Stimulated activated CD8-positive, alpha-beta memory T cell treated with anti-CD3 and anti-CD28 coated beads, Interleukin-12 subunit alpha, Interleukin-12 subunit beta, amount 100 ng/mL, for 1 hour (primary cell): ENCODE results near the gene MTLN.
"Not testable (repeated sequence)": the region's sequence is repeated elsewhere in the genome, so short reads cannot be mapped to it uniquely, and the experiment has no call there.

Experiments
- DNase-seq: peaks from one replicate; pipeline ENCODE4 v3.0.0-alpha.2; 2020; ENCODE audit warnings: low read depth

The MTLN gene

DNA sequence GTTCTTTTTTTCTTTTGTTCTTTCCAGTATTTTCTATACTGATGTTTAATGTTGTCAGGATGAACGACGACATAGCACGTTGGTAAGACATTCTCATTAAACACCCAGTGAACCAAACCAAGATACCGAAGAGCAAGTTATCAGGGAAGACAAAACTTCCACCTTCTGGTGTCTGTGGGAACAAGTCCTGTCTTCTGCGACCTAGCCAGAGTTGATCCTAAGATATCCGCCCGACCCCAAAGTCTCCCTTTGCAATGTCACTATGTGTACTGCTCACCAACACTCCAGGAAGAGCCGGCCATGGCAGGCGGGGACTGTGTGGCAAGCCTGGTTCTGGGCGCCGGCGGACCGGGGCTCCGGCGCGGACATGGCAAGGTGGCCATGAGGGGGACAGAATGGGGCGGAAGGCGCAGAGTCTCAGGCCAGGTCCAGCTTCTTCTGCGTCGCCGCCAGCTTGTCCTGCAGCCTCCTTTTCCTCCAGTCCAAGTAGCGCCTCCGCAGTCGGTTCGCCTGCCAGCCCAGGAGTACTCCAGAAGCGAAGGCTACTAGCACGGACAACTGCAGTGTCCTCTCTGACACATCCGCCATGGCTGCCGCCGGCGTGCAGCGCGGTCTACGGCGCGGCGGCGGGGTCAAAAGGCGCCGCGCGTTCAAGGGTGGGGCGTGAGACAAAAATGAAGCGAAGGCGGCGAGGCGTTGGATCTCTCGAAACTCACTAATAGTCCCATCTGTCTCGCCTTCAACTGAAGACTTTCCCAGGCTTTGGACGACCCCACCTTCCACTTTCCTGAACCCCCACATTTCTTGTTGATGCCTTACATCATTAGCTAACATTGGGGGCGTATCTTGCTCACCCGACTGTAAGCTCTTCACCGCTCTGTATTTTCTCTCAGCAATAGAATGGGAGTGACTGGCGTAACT is at the start of gene MTLN:
TSS of gene MTLN (minus strand) at position 610 of the 921 bp plus-strand sequence. CDS start at position 588, 22 bp downstream.
- peak; percentile 16 for DNase-seq

- DNase-seq: not testable (repeated sequence)
These were observed 49.6 kb upstream of the MTLN start for GRCh38 chr2:110261910-110262309.

DNA sequence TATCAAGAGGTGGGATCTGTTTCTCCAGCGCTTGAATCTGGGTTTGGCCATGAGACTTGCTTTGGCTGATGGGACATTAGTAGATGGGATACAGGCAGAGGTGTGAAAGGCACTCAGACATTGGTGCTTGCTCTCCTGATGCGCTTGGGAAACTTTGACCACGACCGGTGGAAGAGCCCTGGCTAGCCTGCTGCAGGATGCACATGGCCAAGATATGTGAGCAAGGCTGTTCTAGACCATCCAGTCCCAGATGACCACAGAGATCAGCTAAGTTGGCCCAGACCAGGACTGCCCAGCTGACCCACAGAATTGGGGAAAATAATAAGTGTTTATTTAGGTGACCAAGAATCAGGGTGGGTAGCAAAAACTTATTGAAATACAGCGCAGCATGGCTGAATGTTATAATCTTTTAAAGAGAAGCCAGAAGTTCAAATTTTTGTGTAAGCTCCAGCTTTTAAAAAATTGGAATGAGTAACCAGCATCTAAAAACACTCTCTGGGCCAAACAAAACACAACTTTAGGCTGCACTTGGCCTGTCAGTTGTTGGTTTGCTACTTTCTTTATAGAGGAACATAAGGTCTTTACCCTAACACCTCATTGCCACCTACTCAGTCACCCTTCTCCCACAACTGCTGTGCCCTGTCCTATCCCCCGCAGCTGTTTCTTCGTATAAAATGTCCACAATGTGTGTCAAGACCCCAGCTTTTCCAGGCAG is 35.9 kb upstream of the MTLN start:
- not testable (repeated sequence) for DNase-seq

- not testable (repeated sequence) for DNase-seq
These were observed 33.4 kb upstream of the MTLN start for GRCh38 chr2:110245488-110246435.

- not testable (repeated sequence) for DNase-seq
These were observed 30.9 kb upstream of the MTLN start for GRCh38 chr2:110243283-110243682.

- not testable (repeated sequence) for DNase-seq
These were observed 22.2 kb upstream of the MTLN start for GRCh38 chr2:110234514-110234913.

- not testable (repeated sequence) for DNase-seq
These were observed 17.5 kb upstream of the MTLN start for GRCh38 chr2:110229886-110230285.

GRCh38 chr2:110222626-110223025 is 10.3 kb upstream of the MTLN start:
- not testable (repeated sequence) for DNase-seq

DNA sequence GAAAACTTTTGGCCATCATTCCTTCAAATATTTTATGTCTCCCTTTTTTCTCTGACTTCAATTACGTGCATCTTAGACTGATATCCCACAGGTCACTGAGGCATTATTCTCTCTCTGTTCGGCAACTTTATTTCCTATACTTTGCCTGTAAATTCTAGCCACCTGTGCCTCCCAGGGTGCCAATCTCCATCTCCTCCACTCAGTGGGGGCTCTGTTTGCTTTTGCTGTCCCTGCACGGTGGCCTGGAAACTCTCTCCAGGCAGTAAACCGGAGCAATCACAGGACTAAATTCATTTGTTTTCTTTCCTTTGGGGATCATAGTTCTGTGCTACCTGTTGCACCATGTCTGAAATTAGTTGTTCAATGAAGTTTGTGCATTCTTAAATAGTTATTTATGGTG is 9.6 kb upstream of the MTLN start:
- DNase-seq: no peak

DNA sequence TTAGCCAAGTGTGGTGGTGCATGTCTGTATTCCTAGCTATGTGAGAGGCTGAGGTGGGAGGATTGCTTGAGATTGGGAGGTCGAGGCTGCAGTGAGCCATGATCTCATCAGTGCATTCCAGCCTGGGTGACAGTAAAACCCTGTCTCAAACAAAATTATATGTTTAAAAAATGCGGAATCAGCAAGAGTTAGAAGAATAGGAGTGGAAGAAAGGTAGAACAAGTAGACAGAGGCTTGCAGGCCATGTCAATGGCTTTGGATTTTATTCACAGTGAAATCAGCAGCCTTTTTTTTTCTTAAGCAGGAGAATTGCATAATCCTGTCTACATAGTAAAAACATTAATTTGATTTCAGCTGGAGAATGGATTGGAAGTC is 7.8 kb upstream of the MTLN start:
- DNase-seq: no peak

GRCh38 chr2:110219496-110220189 is 7.3 kb upstream of the MTLN start:
- no peak for DNase-seq

GRCh38 chr2:110218889-110219288 is 6.5 kb upstream of the MTLN start:
- not testable (repeated sequence) for DNase-seq

GRCh38 chr2:110216803-110217202 is 4.5 kb upstream of the MTLN start:
- no peak for DNase-seq

DNA sequence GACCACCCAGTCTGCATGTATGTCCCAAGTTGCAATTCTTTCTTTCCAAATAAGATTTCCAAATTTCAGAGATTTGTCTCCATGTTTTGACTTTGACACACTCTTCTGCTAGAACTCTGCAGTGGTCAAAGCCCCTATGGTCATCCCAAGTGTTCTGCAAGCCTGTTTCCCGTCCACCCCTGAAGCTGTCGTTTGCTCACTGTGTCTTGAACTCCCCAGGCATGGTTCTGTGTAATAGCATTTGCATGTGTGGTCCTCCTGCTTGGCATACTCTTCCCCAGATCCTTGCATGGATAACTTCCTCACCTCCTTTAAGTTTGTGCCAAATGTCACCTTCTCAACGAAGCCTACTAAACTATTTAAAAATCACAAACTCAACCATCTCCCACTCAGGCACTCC is 3.9 kb upstream of the MTLN start:
- DNase-seq: no peak

- DNase-seq: no peak
These were observed 3.3 kb upstream of the MTLN start for GRCh38 chr2:110215566-110216158.

- DNase-seq: no peak
These were observed 2.7 kb upstream of the MTLN start for GRCh38 chr2:110215091-110215490.

GRCh38 chr2:110213522-110213921 is 1.2 kb upstream of the MTLN start:
- DNase-seq: not testable (repeated sequence)

- no peak for DNase-seq
These were observed 6.5 kb downstream of the MTLN start for GRCh38 chr2:110205660-110206455.

GRCh38 chr2:110204408-110205385 is 7.7 kb downstream of the MTLN start, which contains the start of gene NPHP1:
Gene NPHP1, minus strand, starts transcription at chr2:110205013. Its CDS starts 45 bp downstream, at chr2:110204968.
- peak; percentile 61 for DNase-seq
